WTC11 (cell line): ENCODE measurements around the gene TSPAN10. TPM values are rescaled to one million over a fixed set of nuclear protein-coding genes. Genes with fewer than 3 reads are reported as not detected.

Experiments
- ATAC-seq: fragments of 200-7000 bp; cut with Tn5 transposase; 2 replicates; pipeline ENCODE4 v1.10.0; 2021; ENCODE audit warnings: mild to moderate bottlenecking, moderate library complexity
- CTCF ChIA-PET: fragments of 300-600 bp; sonication (Branson Sonifier 250); formaldehyde crosslinking; loops from one replicate; lab custom pipeline; 2021; ENCODE audit warnings: antibody characterized with exemption; lab: Charles Lee
- POLR2A ChIA-PET: fragments of 350-600 bp; sonication (Branson Sonifier 250); formaldehyde crosslinking; loops from one replicate; lab custom pipeline; 2021; ENCODE audit warnings: antibody characterized with exemption; lab: Charles Lee
- DNase-seq: peaks from one replicate; pipeline ENCODE4 v3.0.0; 2021; ENCODE audit warnings: low spot score
- H3K27ac Mint-ChIP-seq: 2 replicates; pipeline ENCODE4 v1.8.0; 2021; ENCODE audit warnings: mixed read lengths
- H3K27me3 Mint-ChIP-seq: 2 replicates; pipeline ENCODE4 v1.8.0; 2021; ENCODE audit warnings: low read depth, mild to moderate bottlenecking, moderate library complexity, mixed read lengths
- H3K36me3 Mint-ChIP-seq: 2 replicates; pipeline ENCODE4 v1.8.0; 2021; ENCODE audit warnings: mixed read lengths
- H3K4me1 Mint-ChIP-seq: 2 replicates; pipeline ENCODE4 v1.8.0; 2022; ENCODE audit warnings: mixed read lengths
- H3K4me3 Mint-ChIP-seq: 2 replicates; pipeline ENCODE4 v1.8.0; 2021; ENCODE audit warnings: mild to moderate bottlenecking, moderate library complexity, mixed read lengths
- H3K9me3 Mint-ChIP-seq: 2 replicates; pipeline ENCODE4 v1.8.0; 2021; ENCODE audit warnings: mixed read lengths
- ESRRA ChIP-seq: sonication (generic); formaldehyde crosslinking; IDR thresholded peaks from 2 replicates; pipeline ENCODE4 v1.8.1; 2022; ENCODE audit warnings: mild to moderate bottlenecking, missing genetic modification reagents, borderline replicate concordance
- NR3C1 ChIP-seq: sonication (generic); formaldehyde crosslinking; conservative IDR thresholded peaks from 2 replicates; pipeline ENCODE4 v1.8.1; 2023; ENCODE audit warnings: low read depth, mild to moderate bottlenecking, missing genetic modification reagents
- OVOL2 ChIP-seq: fragments of 250-450 bp; sonication (Bioruptor Pico); IDR thresholded peaks from 2 replicates; pipeline ENCODE4 v1.9.0; 2021; ENCODE audit warnings: mild to moderate bottlenecking, borderline replicate concordance
- RELA ChIP-seq: sonication (generic); formaldehyde crosslinking; IDR thresholded peaks from 2 replicates; pipeline ENCODE4 v1.8.1; 2022; ENCODE audit warnings: missing genetic modification reagents, mild to moderate bottlenecking, borderline replicate concordance
- SMAD3 ChIP-seq: sonication (generic); formaldehyde crosslinking; IDR thresholded peaks from 2 replicates; pipeline ENCODE4 v1.8.0; 2022; ENCODE audit warnings: missing genetic modification reagents, mild to moderate bottlenecking, borderline replicate concordance
- SOX15 ChIP-seq: fragments of 250-450 bp; sonication (Bioruptor Pico); IDR thresholded peaks from 2 replicates; pipeline ENCODE4 v1.9.0; 2021; ENCODE audit warnings: mild to moderate bottlenecking
- ZNF219 ChIP-seq: sonication (generic); formaldehyde crosslinking; IDR thresholded peaks from 2 replicates; pipeline ENCODE4 v1.8.0; 2023; ENCODE audit warnings: missing genetic modification reagents, mild to moderate bottlenecking, borderline replicate concordance
- ZNF263 ChIP-seq: sonication (generic); formaldehyde crosslinking; IDR thresholded peaks from 2 replicates; pipeline ENCODE4 v1.8.1; 2022; ENCODE audit warnings: low read depth, mild to moderate bottlenecking, moderate library complexity, missing genetic modification reagents
- ZNF416 ChIP-seq: fragments of 250-450 bp; sonication (Bioruptor Pico); IDR thresholded peaks from 2 replicates; pipeline ENCODE4 v1.9.0; 2021; ENCODE audit warnings: mild to moderate bottlenecking, inconsistent platforms
- total RNA-seq: library from RNA; stranded (reverse); gene quantifications from 3 replicates; pipeline ENCODE4 v1.2.3, GENCODE V29; 2021
- TF ChIP-seq, protein P1 (sequence below): fragments of 250-450 bp; sonication (Bioruptor Pico); IDR thresholded peaks from 2 replicates; pipeline ENCODE4 v2.1.2; 2022; ENCODE audit warnings: mild to moderate bottlenecking, moderate library complexity
- TF ChIP-seq, protein P2 (sequence below): fragments of 250-450 bp; sonication (Bioruptor Pico); IDR thresholded peaks from 2 replicates; pipeline ENCODE4 v1.9.0; 2021; ENCODE audit warnings: moderate library complexity, mild to moderate bottlenecking, inconsistent platforms, borderline replicate concordance
- TF ChIP-seq, protein P3 (sequence below): fragments of 250-450 bp; sonication (Bioruptor Pico); IDR thresholded peaks from 2 replicates; pipeline ENCODE4 v1.9.0; 2021; ENCODE audit warnings: mild to moderate bottlenecking
- TF ChIP-seq, protein P4 (sequence below): sonication (generic); formaldehyde crosslinking; IDR thresholded peaks from 2 replicates; pipeline ENCODE4 v1.8.0; 2023; ENCODE audit warnings: missing genetic modification reagents
- TF ChIP-seq, protein P5 (sequence below): sonication (generic); formaldehyde crosslinking; IDR thresholded peaks from 2 replicates; pipeline ENCODE4 v1.8.1; 2022; ENCODE audit warnings: missing genetic modification reagents, borderline replicate concordance
- TF ChIP-seq, protein P6 (sequence below): sonication (generic); formaldehyde crosslinking; IDR thresholded peaks from 2 replicates; pipeline ENCODE4 v1.8.0; 2022; ENCODE audit warnings: mild to moderate bottlenecking, missing genetic modification reagents
- TF ChIP-seq, protein P7 (sequence below): sonication (generic); formaldehyde crosslinking; IDR thresholded peaks from 2 replicates; pipeline ENCODE4 v1.8.1; 2023; ENCODE audit warnings: mild to moderate bottlenecking, missing genetic modification reagents, moderate library complexity
- TF ChIP-seq, protein P8 (sequence below): sonication (generic); formaldehyde crosslinking; IDR thresholded peaks from 2 replicates; pipeline ENCODE4 v1.8.1; 2023; ENCODE audit warnings: mild to moderate bottlenecking, missing genetic modification reagents

TSPAN10 gene
- total RNA-seq, 1 experiment from 2014 or later: 1.5 TPM

DNA sequence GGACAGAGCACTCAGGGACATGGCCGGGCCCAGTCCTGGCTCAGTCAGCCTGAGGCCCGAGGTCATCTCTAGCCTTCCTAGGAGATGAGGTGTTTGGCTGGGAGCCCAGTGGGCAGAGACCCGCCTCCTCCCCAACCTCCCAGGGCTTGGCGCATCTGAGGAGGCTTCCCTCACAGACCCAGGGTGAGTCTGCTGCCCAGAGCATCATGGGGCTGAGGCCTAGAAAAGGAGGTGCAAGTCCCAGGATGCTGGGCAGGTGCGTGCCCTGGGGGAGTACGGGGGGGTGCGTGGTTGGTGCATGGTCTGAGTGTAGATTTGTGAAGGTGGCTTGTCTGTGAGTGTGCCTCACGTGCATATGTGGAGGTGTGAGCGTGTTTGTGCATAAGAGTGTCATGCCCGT lies 14.7 kb downstream of the TSPAN10 start:
- H3K4me3 Mint-ChIP-seq: no peak overlapping the region
- CTCF ChIA-PET: no interaction called here
- H3K27me3 Mint-ChIP-seq: peaks cover 37% of the 10 kb centered on the region
- H3K36me3 Mint-ChIP-seq: no peaks in the 10 kb centered on the region
- POLR2A ChIA-PET: no interaction called here
- DNase-seq: no peak
- no peak for ATAC-seq
- peaks cover 29% of the 10 kb centered on the region for H3K4me1 Mint-ChIP-seq
- H3K27ac Mint-ChIP-seq: no peak overlapping the region
- H3K9me3 Mint-ChIP-seq: no peaks in the 10 kb centered on the region
- TF ChIP-seq, protein P1, sequence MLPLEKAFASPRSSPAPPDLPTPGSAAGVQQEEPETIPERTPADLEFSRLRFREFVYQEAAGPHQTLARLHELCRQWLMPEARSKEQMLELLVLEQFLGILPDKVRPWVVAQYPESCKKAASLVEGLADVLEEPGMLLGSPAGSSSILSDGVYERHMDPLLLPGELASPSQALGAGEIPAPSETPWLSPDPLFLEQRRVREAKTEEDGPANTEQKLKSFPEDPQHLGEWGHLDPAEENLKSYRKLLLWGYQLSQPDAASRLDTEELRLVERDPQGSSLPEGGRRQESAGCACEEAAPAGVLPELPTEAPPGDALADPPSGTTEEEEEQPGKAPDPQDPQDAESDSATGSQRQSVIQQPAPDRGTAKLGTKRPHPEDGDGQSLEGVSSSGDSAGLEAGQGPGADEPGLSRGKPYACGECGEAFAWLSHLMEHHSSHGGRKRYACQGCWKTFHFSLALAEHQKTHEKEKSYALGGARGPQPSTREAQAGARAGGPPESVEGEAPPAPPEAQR (CRISPR knock-in tag): no peak
- TF ChIP-seq, protein P2, sequence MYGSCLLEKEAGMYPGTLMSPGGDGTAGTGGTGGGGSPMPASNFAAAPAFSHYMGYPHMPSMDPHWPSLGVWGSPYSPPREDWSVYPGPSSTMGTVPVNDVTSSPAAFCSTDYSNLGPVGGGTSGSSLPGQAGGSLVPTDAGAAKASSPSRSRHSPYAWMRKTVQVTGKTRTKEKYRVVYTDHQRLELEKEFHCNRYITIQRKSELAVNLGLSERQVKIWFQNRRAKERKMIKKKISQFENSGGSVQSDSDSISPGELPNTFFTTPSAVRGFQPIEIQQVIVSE: no peak
- TF ChIP-seq SOX15: no peak
- no peak for TF ChIP-seq ZNF219
- TF ChIP-seq, protein P3, sequence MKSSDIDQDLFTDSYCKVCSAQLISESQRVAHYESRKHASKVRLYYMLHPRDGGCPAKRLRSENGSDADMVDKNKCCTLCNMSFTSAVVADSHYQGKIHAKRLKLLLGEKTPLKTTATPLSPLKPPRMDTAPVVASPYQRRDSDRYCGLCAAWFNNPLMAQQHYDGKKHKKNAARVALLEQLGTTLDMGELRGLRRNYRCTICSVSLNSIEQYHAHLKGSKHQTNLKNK (CRISPR knock-in tag): no peak
- TF ChIP-seq, protein P4, sequence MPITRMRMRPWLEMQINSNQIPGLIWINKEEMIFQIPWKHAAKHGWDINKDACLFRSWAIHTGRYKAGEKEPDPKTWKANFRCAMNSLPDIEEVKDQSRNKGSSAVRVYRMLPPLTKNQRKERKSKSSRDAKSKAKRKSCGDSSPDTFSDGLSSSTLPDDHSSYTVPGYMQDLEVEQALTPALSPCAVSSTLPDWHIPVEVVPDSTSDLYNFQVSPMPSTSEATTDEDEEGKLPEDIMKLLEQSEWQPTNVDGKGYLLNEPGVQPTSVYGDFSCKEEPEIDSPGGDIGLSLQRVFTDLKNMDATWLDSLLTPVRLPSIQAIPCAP (CRISPR knock-in tag): no peak
- TF ChIP-seq, protein P5, sequence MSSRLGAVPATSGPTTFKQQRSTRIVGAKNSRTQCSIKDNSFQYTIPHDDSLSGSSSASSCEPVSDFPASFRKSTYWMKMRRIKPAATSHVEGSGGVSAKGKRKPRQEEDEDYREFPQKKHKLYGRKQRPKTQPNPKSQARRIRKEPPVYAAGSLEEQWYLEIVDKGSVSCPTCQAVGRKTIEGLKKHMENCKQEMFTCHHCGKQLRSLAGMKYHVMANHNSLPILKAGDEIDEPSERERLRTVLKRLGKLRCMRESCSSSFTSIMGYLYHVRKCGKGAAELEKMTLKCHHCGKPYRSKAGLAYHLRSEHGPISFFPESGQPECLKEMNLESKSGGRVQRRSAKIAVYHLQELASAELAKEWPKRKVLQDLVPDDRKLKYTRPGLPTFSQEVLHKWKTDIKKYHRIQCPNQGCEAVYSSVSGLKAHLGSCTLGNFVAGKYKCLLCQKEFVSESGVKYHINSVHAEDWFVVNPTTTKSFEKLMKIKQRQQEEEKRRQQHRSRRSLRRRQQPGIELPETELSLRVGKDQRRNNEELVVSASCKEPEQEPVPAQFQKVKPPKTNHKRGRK: no peak
- TF ChIP-seq ZNF416 (CRISPR knock-in tag): no peak
- TF ChIP-seq SMAD3 (CRISPR knock-in tag): no peak
- TF ChIP-seq, protein P6, sequence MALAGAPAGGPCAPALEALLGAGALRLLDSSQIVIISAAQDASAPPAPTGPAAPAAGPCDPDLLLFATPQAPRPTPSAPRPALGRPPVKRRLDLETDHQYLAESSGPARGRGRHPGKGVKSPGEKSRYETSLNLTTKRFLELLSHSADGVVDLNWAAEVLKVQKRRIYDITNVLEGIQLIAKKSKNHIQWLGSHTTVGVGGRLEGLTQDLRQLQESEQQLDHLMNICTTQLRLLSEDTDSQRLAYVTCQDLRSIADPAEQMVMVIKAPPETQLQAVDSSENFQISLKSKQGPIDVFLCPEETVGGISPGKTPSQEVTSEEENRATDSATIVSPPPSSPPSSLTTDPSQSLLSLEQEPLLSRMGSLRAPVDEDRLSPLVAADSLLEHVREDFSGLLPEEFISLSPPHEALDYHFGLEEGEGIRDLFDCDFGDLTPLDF (CRISPR knock-in tag): no peak
- TF ChIP-seq OVOL2: no peak
- no peak for TF ChIP-seq ESRRA
- TF ChIP-seq, protein P7, sequence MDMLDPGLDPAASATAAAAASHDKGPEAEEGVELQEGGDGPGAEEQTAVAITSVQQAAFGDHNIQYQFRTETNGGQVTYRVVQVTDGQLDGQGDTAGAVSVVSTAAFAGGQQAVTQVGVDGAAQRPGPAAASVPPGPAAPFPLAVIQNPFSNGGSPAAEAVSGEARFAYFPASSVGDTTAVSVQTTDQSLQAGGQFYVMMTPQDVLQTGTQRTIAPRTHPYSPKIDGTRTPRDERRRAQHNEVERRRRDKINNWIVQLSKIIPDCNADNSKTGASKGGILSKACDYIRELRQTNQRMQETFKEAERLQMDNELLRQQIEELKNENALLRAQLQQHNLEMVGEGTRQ: no peak
- TF ChIP-seq, protein P8, sequence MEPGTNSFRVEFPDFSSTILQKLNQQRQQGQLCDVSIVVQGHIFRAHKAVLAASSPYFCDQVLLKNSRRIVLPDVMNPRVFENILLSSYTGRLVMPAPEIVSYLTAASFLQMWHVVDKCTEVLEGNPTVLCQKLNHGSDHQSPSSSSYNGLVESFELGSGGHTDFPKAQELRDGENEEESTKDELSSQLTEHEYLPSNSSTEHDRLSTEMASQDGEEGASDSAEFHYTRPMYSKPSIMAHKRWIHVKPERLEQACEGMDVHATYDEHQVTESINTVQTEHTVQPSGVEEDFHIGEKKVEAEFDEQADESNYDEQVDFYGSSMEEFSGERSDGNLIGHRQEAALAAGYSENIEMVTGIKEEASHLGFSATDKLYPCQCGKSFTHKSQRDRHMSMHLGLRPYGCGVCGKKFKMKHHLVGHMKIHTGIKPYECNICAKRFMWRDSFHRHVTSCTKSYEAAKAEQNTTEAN (CRISPR knock-in tag): no peak
- TF ChIP-seq ZNF263: no peak
- TF ChIP-seq NR3C1: no peak
- TF ChIP-seq RELA: no peak
